ENCODE data around the gene IDI1. TPM values are rescaled to one million over a fixed set of nuclear protein-coding genes. Genes with fewer than 3 reads are reported as not detected.

Gene IDI1
- total and polyA plus RNA-seq, 2 of the 13 experiments (the other 11 are each of a cell fraction or from before 2014, with no cell fraction given) = 44.4 to 145 TPM

GRCh38 chr10:1036341-1036791, 12.6 kb downstream of the IDI1 start:
- WGBS (ENCODE audit: low lambda C conversion rate) = 77% methylated on average over 14 of the region's 14 CpGs
- Histone ChIP-seq H2AFZ (ENCODE audit: low read length) (no peak overlapping the region), H3K36me3 (replicated peaks in 1 of 2; ENCODE audit: control insufficient read depth in 1 of 2, insufficient read depth in 2 of 2, low read length in 2 of 2) (peaks cover 4 to 11% of the 10 kb centered on the region in 2 experiments; a peak in 3 of 5 replicates), H3K9me3 (ENCODE audit: low read length) (no peaks in the 10 kb centered on the region), H3K27me3 (ENCODE audit: control insufficient read depth in 1 of 2, insufficient read depth in 2 of 2, low read length in 2 of 2) (no peaks in the 10 kb centered on the region), H3K4me2 (ENCODE audit: low read depth, low read length) (no peak overlapping the region), H3K9ac (ENCODE audit: insufficient read depth, low read depth, low read length) (no peak overlapping the region), H3K4me3 (replicated peaks in 1 of 3; ENCODE audit: insufficient read depth in 1 of 3, low read depth in 2 of 3, low read length in 3 of 3) (no peak overlapping the region), H3K79me2 (ENCODE audit: insufficient read depth, low read length) (no peaks in the 10 kb centered on the region), H3K4me1 (ENCODE audit: insufficient read depth, low read length) (no peaks in the 10 kb centered on the region), H3K27ac (ENCODE audit: extremely low read length, insufficient read depth, low read length) (no peak overlapping the region), H4K20me1 (ENCODE audit: insufficient read depth, low read length) (0 out of 2 replicates have a peak, but pooled peaks cover 11% of the 10 kb centered on the region)
- ChIA-PET CTCF (ENCODE audit: low intra/inter-chr PET ratio, low total read pairs) (no interaction called here), POLR2A (no interaction called here)
- TF ChIP-seq ZNF503 (CRISPR knock-in tag; IDR thresholded peaks at IDR 0.05) = no peak
- DNase-seq (ENCODE audit: low spot score) = no peak
- peak; percentile 55 for ATAC-seq
- intact Hi-C loops (cut with micrococcal nuclease; ENCODE audit: unreplicated experiment) = no loop called here
- no peak for FAIRE-seq
- no TSS peak for BruUV-seq (replicated peaks)
- in situ Hi-C loops (cut with HindIII; ENCODE audit: extremely low pct_ligation_motif_present, low pct_unique_long_range_greater_than_20kb) = no loop called here

GRCh38 chr10:1035201-1035600, 13.7 kb downstream of the IDI1 start:
- no peak overlapping the region for H3K9ac ChIP-seq (ENCODE audit: insufficient read depth, low read depth, low read length)
- WGBS (ENCODE audit: low lambda C conversion rate) = 42% methylated on average over 6 of the region's 6 CpGs
- ATAC-seq = peak; percentile 49
- CTCF ChIA-PET (ENCODE audit: low intra/inter-chr PET ratio, low total read pairs) = no interaction called here
- peaks cover 1 to 3% of the 10 kb centered on the region in 2 experiments; a peak in 3 of 5 replicates for H3K36me3 ChIP-seq (replicated peaks in 1 of 2; ENCODE audit: control insufficient read depth in 1 of 2, insufficient read depth in 2 of 2, low read length in 2 of 2)
- peak overlapping the region; percentile 65 for H2AFZ ChIP-seq (ENCODE audit: low read length)
- 0 out of 2 replicates have a peak, but pooled peaks cover 6% of the 10 kb centered on the region for H4K20me1 ChIP-seq (ENCODE audit: insufficient read depth, low read length)
- in situ Hi-C loops (cut with HindIII; ENCODE audit: extremely low pct_ligation_motif_present, low pct_unique_long_range_greater_than_20kb) (no loop called here), intact Hi-C loops (cut with micrococcal nuclease; ENCODE audit: unreplicated experiment) (no loop called here)
- BruUV-seq (replicated peaks) = no TSS peak
- no peak overlapping the region for H3K27ac ChIP-seq (ENCODE audit: extremely low read length, insufficient read depth, low read length)
- POLR2A ChIA-PET = interaction anchor here (1.6 kb wide), 1 partner anchor 14 kb away, joined by 5 read pairs; the partner anchor contains the start of gene IDI1
- H3K4me3 ChIP-seq (replicated peaks in 1 of 3; ENCODE audit: insufficient read depth in 1 of 3, low read depth in 2 of 3, low read length in 3 of 3) = 0 out of 6 replicates have a peak overlapping the region, but pooled peaks of 1 of the 3 experiments have one; percentile 8
- peak overlapping the region; percentile 16; the same call in 1 of the 2 replicates for H3K4me2 ChIP-seq (ENCODE audit: low read depth, low read length)
- no peaks in the 10 kb centered on the region for H3K27me3 ChIP-seq (ENCODE audit: control insufficient read depth in 1 of 2, insufficient read depth in 2 of 2, low read length in 2 of 2)
- no peaks in the 10 kb centered on the region for H3K9me3 ChIP-seq (ENCODE audit: low read length)
- FAIRE-seq = no peak
- H3K4me1 ChIP-seq (ENCODE audit: insufficient read depth, low read length) = no peaks in the 10 kb centered on the region
- DNase-seq (ENCODE audit: low spot score) = no peak
- H3K79me2 ChIP-seq (ENCODE audit: insufficient read depth, low read length) = no peaks in the 10 kb centered on the region
- TF ChIP-seq SALL2 (CRISPR knock-in tag; IDR thresholded peaks at IDR 0.05) (no peak), POLR2A (IDR thresholded peaks at IDR 0.05; ENCODE audit: insufficient read depth in 1 of 2, low read depth in 2 of 2, low read length in 2 of 2) (no peak), ZNF558 (CRISPR knock-in tag; IDR thresholded peaks at IDR 0.05; ENCODE audit: borderline replicate concordance) (no peak), ZNF550 (CRISPR knock-in tag; IDR thresholded peaks at IDR 0.05; ENCODE audit: borderline replicate concordance) (no peak), ZFP62 (CRISPR knock-in tag; IDR thresholded peaks at IDR 0.05) (no peak), ZFX (CRISPR knock-in tag; IDR thresholded peaks at IDR 0.05; ENCODE audit: low read depth) (no peak), ZNF383 (CRISPR knock-in tag; IDR thresholded peaks at IDR 0.05; ENCODE audit: borderline replicate concordance) (no peak), NPAS2 (CRISPR knock-in tag; IDR thresholded peaks at IDR 0.05; ENCODE audit: borderline replicate concordance) (no peak), ZNF513 (CRISPR knock-in tag; conservative IDR thresholded peaks at IDR 0.05) (no peak), ZNF709 (CRISPR knock-in tag; IDR thresholded peaks at IDR 0.05) (no peak), ZNF572 (CRISPR knock-in tag; IDR thresholded peaks at IDR 0.05) (no peak), PBX3 (CRISPR knock-in tag; IDR thresholded peaks at IDR 0.05; ENCODE audit: borderline replicate concordance) (no peak), CHD4 (IDR thresholded peaks at IDR 0.05; ENCODE audit: borderline replicate concordance, low read length) (no peak), HIVEP1 (CRISPR knock-in tag; IDR thresholded peaks at IDR 0.05) (no peak)
